ENCODE measurements around the gene ANKFN1.

DNA sequence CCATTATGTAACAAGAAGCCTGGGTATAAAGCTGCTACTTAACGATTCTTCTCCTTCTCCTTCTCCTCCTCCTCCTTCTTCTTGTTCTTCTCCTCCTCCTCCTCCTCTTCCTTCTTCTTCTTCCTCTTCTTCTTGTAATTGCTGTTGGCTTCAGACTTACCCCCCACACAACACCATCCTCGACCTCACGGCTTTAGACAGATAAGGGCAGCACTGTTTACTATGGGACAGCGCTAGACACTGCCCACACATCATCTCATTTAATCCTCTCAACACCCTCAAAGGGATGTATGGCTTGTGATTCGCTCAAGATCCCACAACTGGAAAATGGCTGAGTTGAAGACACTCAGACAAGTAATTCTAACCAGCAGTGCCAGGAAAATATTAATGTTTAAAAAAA is 379.7 kb downstream of the ANKFN1 start:
- TF ChIP-seq, protein P1, sequence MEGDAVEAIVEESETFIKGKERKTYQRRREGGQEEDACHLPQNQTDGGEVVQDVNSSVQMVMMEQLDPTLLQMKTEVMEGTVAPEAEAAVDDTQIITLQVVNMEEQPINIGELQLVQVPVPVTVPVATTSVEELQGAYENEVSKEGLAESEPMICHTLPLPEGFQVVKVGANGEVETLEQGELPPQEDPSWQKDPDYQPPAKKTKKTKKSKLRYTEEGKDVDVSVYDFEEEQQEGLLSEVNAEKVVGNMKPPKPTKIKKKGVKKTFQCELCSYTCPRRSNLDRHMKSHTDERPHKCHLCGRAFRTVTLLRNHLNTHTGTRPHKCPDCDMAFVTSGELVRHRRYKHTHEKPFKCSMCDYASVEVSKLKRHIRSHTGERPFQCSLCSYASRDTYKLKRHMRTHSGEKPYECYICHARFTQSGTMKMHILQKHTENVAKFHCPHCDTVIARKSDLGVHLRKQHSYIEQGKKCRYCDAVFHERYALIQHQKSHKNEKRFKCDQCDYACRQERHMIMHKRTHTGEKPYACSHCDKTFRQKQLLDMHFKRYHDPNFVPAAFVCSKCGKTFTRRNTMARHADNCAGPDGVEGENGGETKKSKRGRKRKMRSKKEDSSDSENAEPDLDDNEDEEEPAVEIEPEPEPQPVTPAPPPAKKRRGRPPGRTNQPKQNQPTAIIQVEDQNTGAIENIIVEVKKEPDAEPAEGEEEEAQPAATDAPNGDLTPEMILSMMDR (IDR thresholded peaks at IDR 0.05) = no peak
- no peak for TF ChIP-seq POLR2A (IDR thresholded peaks at IDR 0.05)
- no peak for TF ChIP-seq POLR2AphosphoS5 (IDR thresholded peaks at IDR 0.05)
- no peak for TF ChIP-seq EP300 (IDR thresholded peaks at IDR 0.05)
